ENCODE results near the gene PTPRK. TPM values are rescaled to one million over a fixed set of nuclear protein-coding genes. Genes with fewer than 3 reads are reported as not detected.

PTPRK gene
- total and polyA plus RNA-seq, 10 of the 15 experiments (the other 5 are each of a cell fraction or from before 2014, with no cell fraction given) = 0.23 to 1.9 (median 0.55) TPM

GRCh38 chr6:128517124-128517523 is 3.3 kb downstream of the PTPRK start:
- Histone ChIP-seq H3K9ac (ENCODE audit: control insufficient read depth, insufficient read depth, low read length) (no peak overlapping the region), H3K9me3 (replicated peaks; ENCODE audit: control insufficient read depth, insufficient read depth, low read length) (no peaks in the 10 kb centered on the region), H3K36me3 (ENCODE audit: control insufficient read depth in 2 of 2, insufficient read depth in 2 of 2, low read length in 1 of 2) (no peaks in the 10 kb centered on the region), H2AFZ (ENCODE audit: control insufficient read depth, low read depth, low read length) (no peak overlapping the region), H3K4me2 (ENCODE audit: control insufficient read depth, insufficient read depth) (no peak overlapping the region), H3K27ac (ENCODE audit: control insufficient read depth, insufficient read depth) (no peak overlapping the region), H3K4me1 (ENCODE audit: control insufficient read depth, insufficient read depth, low read length) (peaks cover 5% of the 10 kb centered on the region), H3K27me3 (replicated peaks in 1 of 2; ENCODE audit: control insufficient read depth in 2 of 2, insufficient read depth in 2 of 2, low read length in 1 of 2) (peaks cover 11 to 29% of the 10 kb centered on the region in 2 experiments), H4K20me1 (ENCODE audit: control insufficient read depth, insufficient read depth) (no peaks in the 10 kb centered on the region), H3K4me3 (no peak overlapping the region), H3K79me2 (ENCODE audit: control insufficient read depth, insufficient read depth, low read length) (no peaks in the 10 kb centered on the region)
- ChIA-PET CTCF (interaction anchor here (1.3 kb wide), 1 partner anchor 735 kb away, joined by 3 read pairs; no protein-coding TSS in a partner anchor), RAD21 (ENCODE audit: unreplicated experiment) (no interaction called here), SMC1A (ENCODE audit: uncharacterized antibody, unreplicated experiment) (interaction anchor here (1.2 kb wide), 1 partner anchor 12 kb away, joined by 3 read pairs; no protein-coding TSS in a partner anchor), POLR2A (no interaction called here)
- BruUV-seq (replicated peaks) = no TSS peak
- FAIRE-seq = no peak
- intact Hi-C loops (cut with micrococcal nuclease; ENCODE audit: unreplicated experiment) (loop anchor here (10.0 kb wide), 2 partner anchors 662 to 782 kb away; no protein-coding TSS in a partner anchor), in situ Hi-C loops (cut with MboI) (no loop called here)
- 31% methylated on average over 2 of the region's 2 CpGs for WGBS (ENCODE audit: insufficient coverage, insufficient replicate concordance, low lambda C conversion rate, missing lambda C conversion rate)
- ATAC-seq = no peak
- no peak for TF ChIP-seq SMC3 (IDR thresholded peaks at IDR 0.05; ENCODE audit: borderline replicate concordance, low read length)
- DNase-seq (ENCODE audit: low read depth, low spot score) = no peak

GRCh38 chr6:128516514-128516898 is 3.9 kb downstream of the PTPRK start:
- Histone ChIP-seq H3K9ac (ENCODE audit: control insufficient read depth, insufficient read depth, low read length) (no peak overlapping the region), H3K27ac (ENCODE audit: control insufficient read depth, insufficient read depth) (no peak overlapping the region), H3K4me1 (ENCODE audit: control insufficient read depth, insufficient read depth, low read length) (peaks cover 5% of the 10 kb centered on the region), H3K36me3 (ENCODE audit: control insufficient read depth in 2 of 2, insufficient read depth in 2 of 2, low read length in 1 of 2) (no peaks in the 10 kb centered on the region), H2AFZ (ENCODE audit: control insufficient read depth, low read depth, low read length) (no peak overlapping the region), H3K4me3 (no peak overlapping the region), H3K27me3 (replicated peaks in 1 of 2; ENCODE audit: control insufficient read depth in 2 of 2, insufficient read depth in 2 of 2, low read length in 1 of 2) (peaks cover 11 to 29% of the 10 kb centered on the region in 2 experiments), H3K79me2 (ENCODE audit: control insufficient read depth, insufficient read depth, low read length) (no peaks in the 10 kb centered on the region), H3K4me2 (ENCODE audit: control insufficient read depth, insufficient read depth) (no peak overlapping the region), H4K20me1 (ENCODE audit: control insufficient read depth, insufficient read depth) (no peaks in the 10 kb centered on the region), H3K9me3 (replicated peaks; ENCODE audit: control insufficient read depth, insufficient read depth, low read length) (no peaks in the 10 kb centered on the region)
- WGBS (ENCODE audit: insufficient coverage, insufficient replicate concordance, low lambda C conversion rate, missing lambda C conversion rate) = 0% methylated on average over 1 of the region's 1 CpG
- intact Hi-C loops (cut with micrococcal nuclease; ENCODE audit: unreplicated experiment) (loop anchor here (10.0 kb wide), 2 partner anchors 662 to 782 kb away; no protein-coding TSS in a partner anchor), in situ Hi-C loops (cut with MboI) (no loop called here)
- ChIA-PET SMC1A (ENCODE audit: uncharacterized antibody, unreplicated experiment) (interaction anchor here (1.2 kb wide), 1 partner anchor 11 kb away, joined by 3 read pairs; no protein-coding TSS in a partner anchor), CTCF (interaction anchor here (1.3 kb wide), 1 partner anchor 736 kb away, joined by 3 read pairs; no protein-coding TSS in a partner anchor), RAD21 (ENCODE audit: unreplicated experiment) (no interaction called here), POLR2A (no interaction called here)
- TF ChIP-seq POLR2A (IDR thresholded peaks at IDR 0.05; ENCODE audit: low read depth, low read length) (no peak), ASH2L (IDR thresholded peaks at IDR 0.05; ENCODE audit: borderline replicate concordance, low read depth) (no peak), RUNX3 (IDR thresholded peaks at IDR 0.05; ENCODE audit: low read length) (no peak), TARDBP (IDR thresholded peaks at IDR 0.05; ENCODE audit: borderline replicate concordance) (no peak)
- TF ChIP-seq, protein P1, sequence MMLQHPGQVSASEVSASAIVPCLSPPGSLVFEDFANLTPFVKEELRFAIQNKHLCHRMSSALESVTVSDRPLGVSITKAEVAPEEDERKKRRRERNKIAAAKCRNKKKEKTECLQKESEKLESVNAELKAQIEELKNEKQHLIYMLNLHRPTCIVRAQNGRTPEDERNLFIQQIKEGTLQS (IDR thresholded peaks at IDR 0.05; ENCODE audit: borderline replicate concordance, extremely low read depth, low read depth, low read length) = no peak
- FAIRE-seq (no peak), ATAC-seq (0 out of 3 replicates have a peak, but pooled peaks have one; percentile 15), DNase-seq (ENCODE audit: low read depth, low spot score) (no peak)
- BruUV-seq (replicated peaks) = no TSS peak

Data from GM12878 (cell line).